ENCODE data around the gene CXCL17. TPM values are rescaled to one million over a fixed set of nuclear protein-coding genes. Genes with fewer than 3 reads are reported as not detected.

Gene CXCL17
- total RNA-seq, 1 experiment from 2014 or later: not detected

- Histone ChIP-seq H3K18ac (ENCODE audit: insufficient read length, low read depth, low read length) (no peak overlapping the region), H3K9me3 (ENCODE audit: control insufficient read depth, low read depth, low read length) (no peaks in the 10 kb centered on the region), H3K4me2 (ENCODE audit: insufficient read depth, insufficient read length, low read length) (no peak overlapping the region), H2AK5ac (ENCODE audit: insufficient read length, low read length) (no peak overlapping the region), H3T11ph (ENCODE audit: low read length) (no peak overlapping the region), H3K79me2 (ENCODE audit: insufficient read depth, low read length) (no peaks in the 10 kb centered on the region), H3K23ac (ENCODE audit: insufficient read length, low read depth, low read length) (no peak overlapping the region), H4K5ac (ENCODE audit: insufficient read length, low read depth, low read length) (no peak overlapping the region), H2BK5ac (ENCODE audit: insufficient read length, low read length) (no peak overlapping the region), H2BK20ac (ENCODE audit: low read depth, low read length, poor library complexity, severe bottlenecking) (no peak overlapping the region), H3K56ac (ENCODE audit: insufficient read length, low read depth, low read length) (no peak overlapping the region), H3K79me1 (ENCODE audit: insufficient read depth, low read depth, low read length, poor library complexity, severe bottlenecking) (no peaks in the 10 kb centered on the region), H4K91ac (ENCODE audit: insufficient read length, low read depth, low read length) (no peak overlapping the region), H3K4me1 (ENCODE audit: insufficient read depth, low read length) (no peaks in the 10 kb centered on the region), H3K27ac (ENCODE audit: insufficient read length, low read depth, low read length) (no peak overlapping the region), H4K8ac (replicated peaks; ENCODE audit: insufficient read length, low read depth, low read length) (no peak overlapping the region), H2BK15ac (ENCODE audit: low read depth, low read length) (no peak overlapping the region), H3K27me3 (ENCODE audit: insufficient read depth, low read length) (no peaks in the 10 kb centered on the region), H2BK12ac (ENCODE audit: insufficient read length, low read depth, low read length) (no peak overlapping the region), H3K23me2 (ENCODE audit: insufficient read length, low read depth, low read length, poor library complexity, severe bottlenecking) (no peaks in the 10 kb centered on the region), H2BK120ac (ENCODE audit: low read depth, low read length, poor library complexity, severe bottlenecking) (no peak overlapping the region), H3K4ac (ENCODE audit: low read depth, low read length) (no peak overlapping the region), H4K20me1 (ENCODE audit: control insufficient read depth, insufficient read depth, insufficient read length) (no peaks in the 10 kb centered on the region), H2AFZ (ENCODE audit: low read length) (no peak overlapping the region), H3K9ac (ENCODE audit: extremely low read depth, insufficient read length, low read length) (no peak overlapping the region), H3K14ac (ENCODE audit: insufficient read depth, low read length) (no peak overlapping the region)
- no peaks in the 10 kb centered on the region for H3K36me3 Mint-ChIP-seq (ENCODE audit: insufficient read depth in 1 of 3, low read depth in 3 of 3)
- no peaks in the 10 kb centered on the region for H3K27me3 Mint-ChIP-seq (ENCODE audit: low read depth)
- no peak overlapping the region for H3K4me3 Mint-ChIP-seq
- no peak for TF ChIP-seq CTCF (conservative IDR thresholded peaks at IDR 0.05)
- no peak overlapping the region for H3K27ac Mint-ChIP-seq
- peaks cover 22 to 27% of the 10 kb centered on the region in 2 experiments for H3K4me1 Mint-ChIP-seq
- no CpG with 5 or more reads among the region's 6 CpGs for WGBS (ENCODE audit: extremely low coverage, insufficient read length, low lambda C conversion rate)
- DNase-seq: no peak
- H3K9me3 Mint-ChIP-seq: no peaks in the 10 kb centered on the region
Observed at GRCh38 chr19:42488783-42489521, 46.2 kb upstream of the CXCL17 start.

Data from H9 (cell line).